OCI-LY1 (cell line): ENCODE data around the gene ADAMTSL4.

Source experiments
- EZH2 ChIP-seq: fragments of 200-600 bp; sonication (generic), shearing (Covaris generic); IDR thresholded peaks from 2 replicates; pipeline ENCODE4 v1.8.0; 2017; ENCODE audit warnings: borderline replicate concordance, mixed run types, mild to moderate bottlenecking, antibody characterized with exemption, low read length, moderate library complexity, mixed read lengths
- TF ChIP-seq, protein P1 (sequence below): fragments of 200-600 bp; sonication (generic), shearing (Covaris generic); IDR thresholded peaks from 2 replicates; pipeline ENCODE4 v1.5.1; 2017; ENCODE audit warnings: mild to moderate bottlenecking, antibody characterized with exemption, low read length, moderate library complexity, mixed read lengths

DNA sequence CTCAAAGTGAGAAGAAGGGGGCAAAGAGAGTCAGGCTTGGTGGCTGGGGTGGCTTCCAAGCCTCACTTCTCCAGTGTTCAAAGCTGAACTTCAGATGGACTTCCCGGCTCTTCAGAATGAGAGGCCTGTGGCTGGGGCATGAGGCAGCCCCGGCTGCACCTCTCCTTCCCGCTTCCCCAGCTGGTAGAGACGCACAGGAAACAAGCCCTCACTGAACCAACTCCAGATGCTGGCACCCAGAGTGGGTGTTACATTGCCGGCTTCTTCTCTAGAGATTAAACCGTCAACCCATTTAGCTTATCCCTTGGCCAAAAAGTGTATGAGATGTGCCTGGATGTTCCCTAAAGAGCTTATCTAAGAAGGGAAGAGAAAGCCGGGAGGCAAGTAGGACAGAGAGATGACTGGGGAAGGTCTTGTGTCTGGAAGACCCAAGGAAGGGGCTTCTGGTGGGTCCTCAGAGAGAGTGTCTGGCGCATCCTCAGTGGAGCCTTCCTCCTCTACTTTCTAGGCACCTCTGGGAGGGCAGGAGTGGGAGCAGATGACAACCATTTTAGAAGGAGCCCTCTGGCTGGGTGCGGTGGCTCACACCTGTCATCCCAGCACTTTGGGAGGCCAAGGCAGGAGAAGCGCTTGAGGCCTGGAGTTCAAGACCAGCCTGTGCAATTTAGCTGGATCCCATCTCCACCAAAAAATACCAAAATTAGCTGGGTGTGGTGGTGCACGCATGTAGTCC, 2.0 kb downstream of the ADAMTSL4 start:
- TF ChIP-seq, protein P1, sequence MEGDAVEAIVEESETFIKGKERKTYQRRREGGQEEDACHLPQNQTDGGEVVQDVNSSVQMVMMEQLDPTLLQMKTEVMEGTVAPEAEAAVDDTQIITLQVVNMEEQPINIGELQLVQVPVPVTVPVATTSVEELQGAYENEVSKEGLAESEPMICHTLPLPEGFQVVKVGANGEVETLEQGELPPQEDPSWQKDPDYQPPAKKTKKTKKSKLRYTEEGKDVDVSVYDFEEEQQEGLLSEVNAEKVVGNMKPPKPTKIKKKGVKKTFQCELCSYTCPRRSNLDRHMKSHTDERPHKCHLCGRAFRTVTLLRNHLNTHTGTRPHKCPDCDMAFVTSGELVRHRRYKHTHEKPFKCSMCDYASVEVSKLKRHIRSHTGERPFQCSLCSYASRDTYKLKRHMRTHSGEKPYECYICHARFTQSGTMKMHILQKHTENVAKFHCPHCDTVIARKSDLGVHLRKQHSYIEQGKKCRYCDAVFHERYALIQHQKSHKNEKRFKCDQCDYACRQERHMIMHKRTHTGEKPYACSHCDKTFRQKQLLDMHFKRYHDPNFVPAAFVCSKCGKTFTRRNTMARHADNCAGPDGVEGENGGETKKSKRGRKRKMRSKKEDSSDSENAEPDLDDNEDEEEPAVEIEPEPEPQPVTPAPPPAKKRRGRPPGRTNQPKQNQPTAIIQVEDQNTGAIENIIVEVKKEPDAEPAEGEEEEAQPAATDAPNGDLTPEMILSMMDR: no peak
- no peak for TF ChIP-seq EZH2
